Ramos (cell line): Measurements from ENCODE around the gene PDHA2.
"Not testable (repeated sequence)": the region's sequence is repeated elsewhere in the genome, so short reads cannot be mapped to it uniquely, and the experiment has no call there.

ENCODE experiments used
- in situ Hi-C: fragments of 300-500 bp; cut with MboI; formaldehyde crosslinking; loops from one replicate; pipeline ENCODE4 v1.14.3; 2022; ENCODE audit warnings: low sequenced_read_pairs; ENCODE audit not compliant: unreplicated experiment

The PDHA2 gene

GRCh38 chr4:95839891-95840290 is at the start of gene PDHA2:
TSS of gene PDHA2 (plus strand) at chr4:95840093. CDS start at chr4:95840151, 58 bp downstream.
- in situ Hi-C loops, result no loop called here

- in situ Hi-C loops, result no loop called here
Measured at GRCh38 chr4:95798003-95798402, 41.9 kb upstream of the PDHA2 start.

- in situ Hi-C loops, result no loop called here
Measured at GRCh38 chr4:95798727-95799126, 41.2 kb upstream of the PDHA2 start.

GRCh38 chr4:95821867-95822266 is 18.0 kb upstream of the PDHA2 start:
- in situ Hi-C loops, result no loop called here

GRCh38 chr4:95825546-95825945 is 14.3 kb upstream of the PDHA2 start:
- in situ Hi-C loops, result no loop called here

GRCh38 chr4:95830651-95831050 is 9.2 kb upstream of the PDHA2 start:
- in situ Hi-C loops, result no loop called here

GRCh38 chr4:95831166-95831565 is 8.7 kb upstream of the PDHA2 start:
- in situ Hi-C loops, result no loop called here

- in situ Hi-C loops, result no loop called here
Measured at GRCh38 chr4:95833711-95834194, 6.1 kb upstream of the PDHA2 start.

GRCh38 chr4:95835672-95836071 is 4.2 kb upstream of the PDHA2 start:
- in situ Hi-C loops, result no loop called here

GRCh38 chr4:95838192-95838591 is 1.7 kb upstream of the PDHA2 start:
- in situ Hi-C loops, result no loop called here

- in situ Hi-C loops, result no loop called here
Measured at GRCh38 chr4:95847908-95848460, 8.1 kb downstream of the PDHA2 start.

GRCh38 chr4:95850161-95850560 is 10.3 kb downstream of the PDHA2 start:
- in situ Hi-C loops, result no loop called here

GRCh38 chr4:95857761-95858160 is 17.9 kb downstream of the PDHA2 start:
- in situ Hi-C loops, result no loop called here

GRCh38 chr4:95867919-95868318 is 28.0 kb downstream of the PDHA2 start:
- in situ Hi-C loops, result no loop called here

GRCh38 chr4:95869414-95869813 is 29.5 kb downstream of the PDHA2 start:
- in situ Hi-C loops, result not testable (repeated sequence)

GRCh38 chr4:95869961-95870500 is 30.1 kb downstream of the PDHA2 start:
- in situ Hi-C loops, result no loop called here

- in situ Hi-C loops, result no loop called here
Measured at GRCh38 chr4:95877636-95878035, 37.7 kb downstream of the PDHA2 start.

GRCh38 chr4:95887551-95887950 is 47.7 kb downstream of the PDHA2 start:
- in situ Hi-C loops, result no loop called here

- in situ Hi-C loops, result no loop called here
Measured at GRCh38 chr4:95889662-95890061, 49.8 kb downstream of the PDHA2 start.
